ENCODE data around the gene FLT3LG. TPM values are rescaled to one million over a fixed set of nuclear protein-coding genes. Genes with fewer than 3 reads are reported as not detected.

Gene FLT3LG
- polyA plus RNA-seq, 1 experiment = 7.7 TPM

GRCh38 chr19:49520705-49521319, 46.8 kb downstream of the FLT3LG start:
- CTCF ChIA-PET = interaction anchor here (1.7 kb wide), 1 partner anchor 18 kb away, joined by 5 read pairs; no protein-coding TSS in a partner anchor
- Histone ChIP-seq H3K4me3 (ENCODE audit: low read depth, low read length) (no peak overlapping the region), H3K36me3 (ENCODE audit: control insufficient read depth, insufficient read depth, low read length) (peaks cover 4% of the 10 kb centered on the region; the same call in 1 of the 2 replicates), H3K27me3 (ENCODE audit: control insufficient read depth, insufficient read depth, low read length) (no peaks in the 10 kb centered on the region)
- no peak for TF ChIP-seq CTCF (IDR thresholded peaks at IDR 0.05; ENCODE audit: insufficient read depth, low read depth, low read length)
- POLR2A ChIA-PET = no interaction called here
- DNase-seq (ENCODE audit: low read depth) = no peak

GRCh38 chr19:49524812-49525455, 50.9 kb downstream of the FLT3LG start:
- Histone ChIP-seq H3K36me3 (ENCODE audit: control insufficient read depth, insufficient read depth, low read length) (peaks cover 6% of the 10 kb centered on the region; the same call in 1 of the 2 replicates), H3K27me3 (ENCODE audit: control insufficient read depth, insufficient read depth, low read length) (no peaks in the 10 kb centered on the region), H3K4me3 (ENCODE audit: low read depth, low read length) (no peak overlapping the region)
- DNase-seq (ENCODE audit: low read depth) = no peak
- POLR2A ChIA-PET = no interaction called here
- TF ChIP-seq CTCF (IDR thresholded peaks at IDR 0.05; ENCODE audit: insufficient read depth, low read depth, low read length) = no peak
- CTCF ChIA-PET = no interaction called here

- peaks cover 13% of the 10 kb centered on the region for H3K36me3 ChIP-seq (ENCODE audit: control insufficient read depth, insufficient read depth, low read length)
- no peak for DNase-seq (ENCODE audit: low read depth)
- ChIA-PET POLR2A (interaction anchor here (1.0 kb wide), 1 partner anchor 112 kb away, joined by 5 read pairs; the partner anchor contains the start of gene RRAS), CTCF (interaction anchor here (1.0 to 1.8 kb wide), 7 partner anchors 11 to 42 kb away, joined by 4 to 11 read pairs (median 6); no protein-coding TSS in a partner anchor)
- H3K27me3 ChIP-seq (ENCODE audit: control insufficient read depth, insufficient read depth, low read length) = no peaks in the 10 kb centered on the region
- peak overlapping the region; percentile 73 for H3K4me3 ChIP-seq (ENCODE audit: low read depth, low read length)
- TF ChIP-seq CTCF (IDR thresholded peaks at IDR 0.05; ENCODE audit: insufficient read depth, low read depth, low read length) = no peak
Measured at GRCh38 chr19:49528211-49528771, 54.3 kb downstream of the FLT3LG start.

- CTCF ChIA-PET = interaction anchor here (1.0 kb wide), 1 partner anchor 18 kb away, joined by 3 read pairs; no protein-coding TSS in a partner anchor
Measured at GRCh38 chr19:49530708-49531107, 56.7 kb downstream of the FLT3LG start.

More at GRCh38 chr19:49530708-49531107, 56.7 kb downstream of the FLT3LG start:
- no peak overlapping the region for H3K4me3 ChIP-seq (ENCODE audit: low read depth, low read length)
- POLR2A ChIA-PET = interaction anchor here (0.7 kb wide), 1 partner anchor 540 kb away, joined by 10 read pairs; no protein-coding TSS in a partner anchor
- peaks cover 15% of the 10 kb centered on the region for H3K36me3 ChIP-seq (ENCODE audit: control insufficient read depth, insufficient read depth, low read length)
- TF ChIP-seq CTCF (IDR thresholded peaks at IDR 0.05; ENCODE audit: insufficient read depth, low read depth, low read length) = no peak
- H3K27me3 ChIP-seq (ENCODE audit: control insufficient read depth, insufficient read depth, low read length) = no peaks in the 10 kb centered on the region
- DNase-seq (ENCODE audit: low read depth) = no peak
